Nephron (organoid): Measurements from ENCODE around the gene SCN2B.
A peak's percentile ranks its signal among the peaks of the same experiment; 100 is the strongest.

Experiments used
- H3K27ac Mint-ChIP-seq, 3 experiments: 2 replicates each; pipeline ENCODE4 v1.8.0; 2020; ENCODE audit warnings: mixed read lengths in 3 of 3, mild to moderate bottlenecking in 2 of 3, moderate library complexity in 1 of 3
- H3K27me3 Mint-ChIP-seq: 2 replicates; pipeline ENCODE4 v1.8.0; 2021; ENCODE audit warnings: low read depth, mild to moderate bottlenecking, moderate library complexity, mixed read lengths
- H3K36me3 Mint-ChIP-seq: 2 replicates; pipeline ENCODE4 v1.8.0; 2020; ENCODE audit warnings: low read depth, mixed read lengths
- H3K4me1 Mint-ChIP-seq: 2 replicates; pipeline ENCODE4 v1.8.0; 2020; ENCODE audit warnings: mixed read lengths
- H3K4me3 Mint-ChIP-seq, 3 experiments: 2 replicates each; pipeline ENCODE4 v1.8.0; 2020; ENCODE audit warnings: mild to moderate bottlenecking in 3 of 3, mixed read lengths in 3 of 3, moderate library complexity in 2 of 3
- H3K9me3 Mint-ChIP-seq: 2 replicates; pipeline ENCODE4 v1.8.0; 2020; ENCODE audit warnings: mixed read lengths
- TF ChIP-seq, protein P1 (sequence below), 3 experiments: fragments of 200-600 bp; sonication (generic); IDR thresholded peaks; one replicate each; pipeline ENCODE4 v1.5.0; 2021; ENCODE audit warnings: antibody characterized with exemption in 3 of 3; ENCODE audit not compliant: unreplicated experiment in 3 of 3

SCN2B gene

DNA sequence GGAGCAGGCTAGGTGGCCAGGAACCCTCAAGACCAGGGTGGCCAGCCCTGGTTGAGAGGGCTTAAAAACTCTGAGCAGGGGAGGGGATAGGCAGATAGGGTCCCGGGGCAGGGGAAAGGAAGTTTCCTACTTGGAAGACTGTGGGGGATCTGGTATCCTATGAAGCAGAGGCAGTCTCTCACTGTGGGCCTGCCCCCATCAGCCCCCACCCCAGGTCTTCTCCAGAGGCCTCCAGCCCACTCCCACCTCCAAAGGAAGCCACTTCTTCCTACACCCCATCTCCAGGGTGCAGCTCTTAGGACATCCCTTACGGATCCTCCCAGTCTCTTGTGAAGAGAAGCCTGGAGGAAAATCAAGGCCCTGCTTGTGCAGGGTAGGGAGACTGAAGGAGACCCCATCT lies 40.1 kb downstream of the SCN2B start:
- Mint-ChIP-seq H3K27me3 (peaks cover 38% of the 10 kb centered on the region), H3K4me1 (peaks cover 9% of the 10 kb centered on the region), H3K4me3 (no peak overlapping the region), H3K36me3 (no peaks in the 10 kb centered on the region), H3K9me3 (no peaks in the 10 kb centered on the region), H3K27ac (no peak overlapping the region)
- TF ChIP-seq, protein P1, sequence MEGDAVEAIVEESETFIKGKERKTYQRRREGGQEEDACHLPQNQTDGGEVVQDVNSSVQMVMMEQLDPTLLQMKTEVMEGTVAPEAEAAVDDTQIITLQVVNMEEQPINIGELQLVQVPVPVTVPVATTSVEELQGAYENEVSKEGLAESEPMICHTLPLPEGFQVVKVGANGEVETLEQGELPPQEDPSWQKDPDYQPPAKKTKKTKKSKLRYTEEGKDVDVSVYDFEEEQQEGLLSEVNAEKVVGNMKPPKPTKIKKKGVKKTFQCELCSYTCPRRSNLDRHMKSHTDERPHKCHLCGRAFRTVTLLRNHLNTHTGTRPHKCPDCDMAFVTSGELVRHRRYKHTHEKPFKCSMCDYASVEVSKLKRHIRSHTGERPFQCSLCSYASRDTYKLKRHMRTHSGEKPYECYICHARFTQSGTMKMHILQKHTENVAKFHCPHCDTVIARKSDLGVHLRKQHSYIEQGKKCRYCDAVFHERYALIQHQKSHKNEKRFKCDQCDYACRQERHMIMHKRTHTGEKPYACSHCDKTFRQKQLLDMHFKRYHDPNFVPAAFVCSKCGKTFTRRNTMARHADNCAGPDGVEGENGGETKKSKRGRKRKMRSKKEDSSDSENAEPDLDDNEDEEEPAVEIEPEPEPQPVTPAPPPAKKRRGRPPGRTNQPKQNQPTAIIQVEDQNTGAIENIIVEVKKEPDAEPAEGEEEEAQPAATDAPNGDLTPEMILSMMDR (IDR thresholded peaks at IDR 0.05; ENCODE audit: unreplicated experiment in 3 of 3), result no peak

DNA sequence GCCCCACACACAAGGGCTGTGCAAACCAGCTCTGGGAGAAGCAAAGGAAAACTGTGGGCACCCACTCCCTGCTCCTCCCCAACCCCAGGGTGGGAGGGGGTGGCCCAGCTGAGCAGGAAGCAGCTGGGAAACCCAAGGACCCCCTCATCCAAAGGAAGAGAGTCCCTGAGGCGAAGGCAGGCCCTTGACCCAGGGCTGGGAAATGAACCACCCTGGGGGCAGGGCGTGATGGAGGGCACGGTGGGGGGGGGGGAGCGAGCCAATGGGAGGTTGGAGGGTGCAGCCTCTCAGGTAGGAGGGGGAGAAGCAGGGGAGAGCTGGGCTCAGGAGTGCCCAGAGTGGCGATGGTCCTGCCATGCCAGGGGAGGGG lies 40.7 kb downstream of the SCN2B start:
- Mint-ChIP-seq H3K4me1 (peaks cover 14% of the 10 kb centered on the region), H3K36me3 (no peaks in the 10 kb centered on the region), H3K27me3 (peaks cover 33% of the 10 kb centered on the region), H3K27ac (no peak overlapping the region), H3K4me3 (no peak overlapping the region), H3K9me3 (no peaks in the 10 kb centered on the region)
- TF ChIP-seq, protein P1 (IDR thresholded peaks at IDR 0.05; ENCODE audit: unreplicated experiment in 3 of 3), result no peak

DNA sequence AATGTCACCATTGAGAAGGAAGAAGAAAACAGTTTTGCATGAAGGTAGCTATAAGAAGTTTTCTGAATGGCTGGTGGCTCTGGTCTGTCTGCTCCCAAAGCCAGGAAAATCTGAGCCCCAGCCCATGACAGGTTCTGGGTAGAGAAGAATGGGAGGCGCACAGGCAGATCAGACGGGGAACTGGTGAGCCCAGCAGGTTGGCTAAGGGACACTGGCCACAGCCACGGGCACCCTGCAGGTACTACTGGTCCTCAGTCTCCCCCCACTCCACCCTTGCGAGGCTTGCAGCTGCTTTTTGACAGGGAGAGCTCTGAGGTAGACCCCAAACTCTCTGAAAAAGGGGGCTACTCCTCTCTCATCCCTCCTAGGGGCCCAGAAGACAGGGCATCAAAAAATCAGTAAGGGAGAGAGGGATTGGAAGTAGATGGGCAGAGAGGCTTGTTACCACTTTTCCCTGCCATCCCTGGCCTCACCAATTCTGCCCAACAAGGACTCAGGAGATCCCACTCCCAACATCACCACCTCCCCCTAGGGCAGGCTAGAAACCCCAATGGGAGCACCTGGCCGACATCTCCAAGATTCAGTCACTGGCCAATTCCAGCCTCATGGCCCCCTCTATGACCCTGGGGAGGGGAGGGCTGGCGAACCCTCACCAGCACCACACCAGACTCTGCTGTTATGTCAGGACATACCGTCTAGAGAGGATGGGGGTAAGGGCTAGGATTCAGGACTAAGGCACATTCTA lies 41.2 kb downstream of the SCN2B start:
- TF ChIP-seq, protein P1 (IDR thresholded peaks at IDR 0.05; ENCODE audit: unreplicated experiment in 3 of 3), result no peak
- H3K4me3 Mint-ChIP-seq, result no peak overlapping the region
- H3K27ac Mint-ChIP-seq, result no peak overlapping the region
- H3K4me1 Mint-ChIP-seq, result peaks cover 18% of the 10 kb centered on the region
- no peaks in the 10 kb centered on the region for H3K9me3 Mint-ChIP-seq
- H3K27me3 Mint-ChIP-seq, result peaks cover 27% of the 10 kb centered on the region
- no peaks in the 10 kb centered on the region for H3K36me3 Mint-ChIP-seq

DNA sequence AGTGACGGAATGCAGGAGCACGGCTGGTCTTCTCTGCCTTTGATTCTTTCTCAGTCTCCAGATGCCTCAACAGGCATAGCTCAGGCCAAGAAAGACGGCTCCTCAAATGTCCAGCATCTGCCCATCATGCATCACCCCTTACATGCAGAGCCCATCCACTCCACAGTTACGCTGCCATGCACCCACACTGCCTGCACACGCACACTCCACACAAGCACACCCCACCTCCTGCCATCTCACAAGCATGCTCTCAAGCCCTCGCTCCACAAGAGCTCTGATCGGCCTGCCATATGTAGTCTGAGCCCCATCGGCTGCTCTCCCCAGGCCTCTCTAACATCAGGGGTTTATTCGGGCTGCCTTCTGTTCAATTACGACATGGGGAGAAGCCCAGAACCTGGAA lies 42.6 kb downstream of the SCN2B start:
- peaks cover 18% of the 10 kb centered on the region for H3K27me3 Mint-ChIP-seq
- H3K4me3 Mint-ChIP-seq, result no peak overlapping the region
- TF ChIP-seq, protein P1 (IDR thresholded peaks at IDR 0.05; ENCODE audit: unreplicated experiment in 3 of 3), result no peak
- H3K27ac Mint-ChIP-seq, result peak overlapping the region in 1 of 3 experiments; percentile 38
- no peaks in the 10 kb centered on the region for H3K9me3 Mint-ChIP-seq
- peaks cover 23% of the 10 kb centered on the region for H3K4me1 Mint-ChIP-seq
- H3K36me3 Mint-ChIP-seq, result no peaks in the 10 kb centered on the region

DNA sequence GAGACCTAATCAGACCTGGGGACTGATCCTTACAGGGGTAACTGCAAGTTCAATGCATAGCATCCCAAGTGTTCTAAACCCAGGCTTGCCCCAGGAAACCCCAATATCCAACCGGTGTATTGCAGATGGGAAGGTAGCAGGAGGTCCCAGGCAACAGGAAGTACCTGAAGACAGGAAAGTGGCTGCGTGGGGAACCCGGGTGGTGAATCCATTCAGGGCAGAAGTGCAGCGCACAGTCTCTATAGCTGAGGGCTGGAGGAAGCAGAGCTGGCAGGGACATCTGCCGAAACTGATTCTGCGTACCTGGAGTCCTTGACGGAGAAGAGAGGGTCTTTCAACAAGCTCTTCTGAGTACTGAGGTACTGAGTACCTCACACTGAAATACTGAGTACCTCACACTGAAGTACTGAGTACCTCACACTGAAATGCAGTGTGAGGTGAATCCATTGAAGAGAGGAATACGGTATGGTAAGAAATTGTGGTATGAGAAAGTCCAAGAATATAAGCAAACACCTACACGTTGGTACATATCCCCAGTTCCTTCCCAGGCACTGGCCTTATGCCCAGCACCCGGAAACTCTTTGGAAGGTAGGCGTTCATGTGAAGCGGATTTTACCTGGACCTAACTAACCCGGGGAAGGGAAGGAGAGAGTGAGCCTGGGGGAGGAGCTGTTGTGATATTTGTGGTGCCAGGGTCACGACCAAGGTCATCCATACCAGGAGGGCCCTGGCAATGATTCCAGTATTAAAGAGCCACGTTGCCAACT lies 43.9 kb downstream of the SCN2B start:
- Mint-ChIP-seq H3K9me3 (no peaks in the 10 kb centered on the region), H3K27ac (no peak overlapping the region), H3K4me3 (no peak overlapping the region), H3K4me1 (peaks cover 32% of the 10 kb centered on the region), H3K27me3 (peaks cover 10% of the 10 kb centered on the region), H3K36me3 (no peaks in the 10 kb centered on the region)
- TF ChIP-seq, protein P1 (IDR thresholded peaks at IDR 0.05; ENCODE audit: unreplicated experiment in 3 of 3), result no peak
